Anterior cingulate cortex (tissue), 58 donors: ENCODE data around the gene ATP13A1.
A peak's percentile ranks its signal among the peaks of the same experiment; 100 is the strongest.

ENCODE experiments used
- DNase-seq, 58 donors: peaks; one replicate each; lab custom pipeline; 2025; lab: John Stamatoyannopoulos, UW

ATP13A1 gene

GRCh38 chr19:19645233-19645870 lies 18.1 kb downstream of the ATP13A1 start:
- no peak for DNase-seq

DNA sequence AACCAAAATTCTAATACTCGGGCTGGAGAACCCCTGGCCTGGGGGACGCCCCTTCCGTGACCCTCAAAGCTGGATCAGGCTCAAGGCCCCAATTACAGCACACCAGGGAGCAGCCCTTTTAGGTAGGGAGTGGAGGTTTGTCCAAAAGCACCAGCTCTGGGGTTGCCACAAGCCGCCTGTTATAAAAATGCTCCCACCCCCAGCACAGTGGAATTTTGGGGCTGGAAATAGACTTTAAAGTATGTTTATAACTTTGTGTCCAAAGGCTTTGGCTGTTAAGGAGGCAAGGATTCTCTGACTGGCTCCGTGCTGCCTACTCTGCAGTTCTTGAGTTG lies 19.5 kb downstream of the ATP13A1 start:
- DNase-seq: peak in 1 of 58 donors; percentile 31

GRCh38 chr19:19643158-19644053 lies 20.1 kb downstream of the ATP13A1 start, which contains the start of gene GMIP:
Gene GMIP (minus strand): TSS chr19:19643657. CDS start chr19:19643529, 128 bp downstream.
- peak in 50 of 58 donors; percentile 6 to 82 (median 39) for DNase-seq

DNA sequence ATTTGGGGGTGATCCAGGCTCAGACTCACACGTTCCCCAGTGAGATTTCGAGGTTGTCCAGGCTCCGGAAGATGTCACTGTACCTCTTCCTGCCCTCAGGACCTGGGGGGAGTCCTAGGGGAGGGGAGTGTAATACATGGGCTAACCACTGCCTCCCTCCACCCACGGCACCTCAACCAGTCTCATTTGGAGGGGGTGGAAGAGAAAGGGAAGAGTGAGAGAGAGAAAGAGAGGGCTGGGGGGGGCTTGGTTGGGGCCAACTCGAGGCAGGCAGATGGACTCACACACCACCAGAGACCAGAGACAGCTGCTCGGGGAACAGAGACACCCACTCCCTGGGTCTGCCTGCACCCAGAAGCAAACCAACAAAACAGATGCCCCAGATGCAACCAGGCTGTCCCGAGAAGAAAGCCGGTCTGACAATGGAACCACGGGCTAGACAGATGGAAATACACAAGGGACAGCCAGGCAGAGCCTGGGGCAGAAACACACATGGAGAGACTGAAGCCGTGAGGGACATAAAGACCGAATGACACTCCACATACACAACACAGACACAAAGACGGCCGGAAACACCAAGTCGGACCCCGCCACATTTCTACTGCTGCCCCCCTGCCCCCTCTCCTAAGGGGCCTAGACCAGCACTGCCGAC lies 20.8 kb downstream of the ATP13A1 start:
- DNase-seq: peak in 4 of 58 donors; percentile 13 to 30 (median 18)

GRCh38 chr19:19637523-19638251 lies 25.8 kb downstream of the ATP13A1 start:
- DNase-seq: no peak

GRCh38 chr19:19637186-19637522 lies 26.3 kb downstream of the ATP13A1 start:
- DNase-seq: no peak

GRCh38 chr19:19636573-19637185 lies 26.8 kb downstream of the ATP13A1 start:
- DNase-seq: no peak

- DNase-seq: no peak
These were observed 28.2 kb downstream of the ATP13A1 start for GRCh38 chr19:19635313-19635702.

DNA sequence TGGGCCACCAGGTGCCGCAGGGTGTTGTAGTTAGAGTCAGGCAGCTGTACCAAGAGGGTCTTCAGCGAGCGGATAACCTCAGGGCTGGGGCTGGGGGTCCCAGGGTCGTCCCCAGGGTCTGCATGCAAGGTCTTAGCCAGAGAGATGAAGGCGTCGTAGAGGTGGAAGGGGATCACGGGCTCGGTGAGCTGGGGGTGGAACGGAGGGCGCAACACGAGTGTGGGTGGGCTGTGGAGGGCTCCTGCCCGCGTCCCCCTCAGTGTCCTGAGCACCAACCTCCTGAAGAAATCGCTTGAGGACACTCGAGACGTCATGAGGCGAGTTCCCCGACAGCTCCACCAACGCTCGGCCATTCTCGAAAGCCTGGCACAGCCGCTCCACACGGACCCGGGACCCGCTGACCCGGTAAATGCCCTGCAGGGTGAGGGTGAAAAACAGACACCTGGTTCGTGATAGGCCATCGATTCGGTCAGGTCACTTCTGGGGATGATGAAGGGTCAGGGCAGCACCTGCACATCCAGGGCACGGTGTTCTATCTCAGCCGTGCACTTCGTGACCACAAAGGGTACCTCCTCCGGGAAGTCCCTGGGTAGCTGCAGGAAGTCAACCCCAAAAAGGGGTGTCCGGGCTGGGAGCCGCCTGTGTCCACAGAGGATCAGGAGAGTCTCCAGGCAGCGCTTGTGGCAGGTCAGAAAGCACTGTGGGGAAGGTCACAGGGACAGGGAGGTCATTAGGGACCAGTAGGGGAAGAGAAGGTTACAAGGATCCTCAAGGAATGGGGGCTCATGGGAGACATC lies 28.8 kb downstream of the ATP13A1 start:
- DNase-seq: no peak

DNA sequence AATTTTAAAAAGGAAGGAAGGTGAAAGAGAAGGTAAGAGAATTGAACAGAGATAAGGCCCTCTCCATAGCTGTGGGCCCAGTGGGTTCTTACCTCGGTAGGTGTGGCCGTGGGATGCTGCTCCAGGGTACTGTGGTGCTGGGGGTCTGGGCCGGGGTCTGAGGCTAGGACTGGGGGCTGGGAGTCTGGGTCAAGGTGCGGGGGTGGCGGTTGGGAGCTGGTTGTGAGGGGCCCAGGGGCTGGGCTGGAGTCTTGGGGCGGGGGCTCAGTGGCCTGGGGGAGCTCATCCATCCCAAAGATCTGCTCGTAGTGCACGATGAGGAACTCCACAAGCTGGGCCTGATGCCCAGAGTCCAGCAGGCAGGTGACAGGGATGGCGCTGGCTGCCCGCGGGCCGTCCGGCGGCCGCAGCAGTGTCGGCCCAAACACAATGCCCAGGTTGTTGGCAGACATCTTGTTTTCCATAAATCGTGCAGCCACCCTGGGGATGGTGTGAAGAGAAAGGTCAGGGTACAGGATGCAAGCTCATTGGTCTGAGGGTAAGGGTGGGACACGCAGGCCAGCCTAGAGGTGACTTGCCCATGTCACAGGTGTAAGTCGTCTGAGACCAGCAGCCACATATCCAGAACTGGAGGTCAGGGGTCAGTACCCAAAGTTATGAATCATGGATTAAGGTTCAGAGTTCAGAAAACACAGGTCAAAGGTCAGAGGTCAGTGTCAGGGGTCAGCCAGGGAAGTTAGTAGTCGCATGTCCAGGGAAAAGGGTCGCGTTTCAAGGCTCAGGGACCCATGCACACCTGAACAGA lies 29.6 kb downstream of the ATP13A1 start:
- DNase-seq: no peak

- DNase-seq: no peak
These were observed 30.8 kb downstream of the ATP13A1 start for GRCh38 chr19:19632661-19633060.

DNA sequence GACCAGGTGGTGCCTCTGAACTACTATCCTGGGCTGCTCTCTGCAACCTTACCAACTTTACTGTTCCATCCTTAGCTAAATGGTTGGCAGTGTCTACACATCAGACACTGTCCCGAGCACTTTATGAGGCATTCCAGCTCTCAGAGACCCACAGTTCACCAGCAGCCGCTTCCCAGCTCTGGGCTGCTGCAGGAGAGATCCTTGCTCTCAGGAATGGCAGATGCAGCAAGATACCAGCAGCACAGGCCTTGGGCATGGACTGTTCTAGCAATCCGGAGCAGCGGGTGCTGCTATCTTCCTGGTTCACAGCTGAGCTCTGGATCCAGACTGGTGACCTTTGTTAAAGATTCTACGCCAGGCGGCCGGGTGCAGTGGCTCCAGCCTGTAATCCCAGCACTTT lies 32.1 kb downstream of the ATP13A1 start:
- no peak for DNase-seq

DNA sequence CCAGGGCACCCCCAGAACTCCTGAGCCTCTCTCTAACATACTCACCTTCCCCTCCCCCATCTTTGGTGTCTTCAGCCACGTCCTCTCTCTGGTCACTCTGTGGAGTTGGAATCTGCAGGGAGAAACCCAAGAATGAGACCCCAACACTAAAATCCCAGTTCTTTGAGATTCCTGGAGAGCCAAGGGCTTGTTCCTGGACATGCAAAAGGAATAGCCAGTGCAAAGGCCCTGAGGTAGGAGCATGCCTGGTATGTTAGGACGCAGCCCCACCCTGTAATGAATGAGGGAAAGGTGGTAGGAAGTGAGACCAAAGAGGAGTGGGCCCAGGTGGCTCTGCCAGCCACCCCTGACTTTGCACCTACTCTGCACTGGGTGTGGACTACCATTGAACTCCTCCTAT lies 33.0 kb downstream of the ATP13A1 start:
- no peak for DNase-seq

DNA sequence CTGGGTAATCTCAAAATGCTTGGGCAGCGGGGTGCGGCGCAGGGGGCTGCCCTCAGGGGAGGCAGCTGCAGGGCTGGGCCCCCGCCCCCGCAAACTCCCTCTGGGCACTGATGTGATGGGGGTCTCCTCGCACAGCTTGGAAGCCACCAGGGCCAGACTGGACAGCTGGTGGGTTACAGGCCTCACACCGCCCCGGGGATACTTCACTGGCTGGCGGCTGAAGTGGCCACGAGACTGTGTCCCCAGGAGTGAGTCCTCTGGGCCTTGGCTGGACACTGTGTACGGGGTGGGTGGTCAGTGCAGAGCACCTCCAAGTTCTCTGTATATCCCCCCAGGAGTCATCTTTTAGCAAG lies 33.4 kb downstream of the ATP13A1 start:
- no peak for DNase-seq

- DNase-seq: peak in 1 of 58 donors; percentile 12
These were observed 34.9 kb downstream of the ATP13A1 start for GRCh38 chr19:19628501-19629134.

- DNase-seq: peak in 1 of 58 donors; percentile 60
These were observed 35.6 kb downstream of the ATP13A1 start, which contains the start of gene LPAR2 for GRCh38 chr19:19627621-19628500. Gene LPAR2 (minus strand): TSS chr19:19628220. CDS start chr19:19627275, 945 bp downstream.
